GM18951 (cell line): ENCODE results near the gene ZNF789.
"Not testable (repeated sequence)": the region's sequence is repeated elsewhere in the genome, so short reads cannot be mapped to it uniquely, and the experiment has no call there.

Experiments
- POLR2A ChIP-seq: IDR thresholded peaks from 4 replicates; pipeline ENCODE4 v1.6.1; 2011; ENCODE audit warnings: mild to moderate bottlenecking; ENCODE audit not compliant: insufficient read length, insufficient read depth; ENCODE audit errors: extremely low read depth
- in situ Hi-C: fragments of 300-500 bp; cut with MboI; formaldehyde crosslinking; loops from one replicate; pipeline ENCODE4 v1.12.0; 2022; ENCODE audit warnings: low sequenced_read_pairs, mixed read lengths, inconsistent platforms; ENCODE audit not compliant: unreplicated experiment

ZNF789 gene

DNA sequence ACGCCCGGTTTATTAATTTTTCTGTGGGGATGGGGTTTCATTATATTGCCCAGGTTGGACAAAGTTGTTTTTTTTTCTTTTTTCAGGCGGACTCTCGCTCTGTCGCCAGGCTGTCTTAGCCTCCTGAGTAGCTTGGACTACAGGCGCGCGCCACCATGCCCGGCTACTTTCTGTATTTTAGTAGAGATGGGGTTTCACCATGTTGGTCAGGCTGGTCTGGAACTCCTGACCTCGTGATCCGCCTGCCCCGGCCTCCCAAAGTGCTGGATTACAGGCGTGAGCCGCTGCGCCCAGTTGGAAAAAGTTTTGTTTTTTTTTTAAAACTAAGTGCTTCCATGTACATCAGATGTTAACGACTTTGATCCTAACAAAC lies 27.9 kb downstream of the ZNF789 start:
- TF ChIP-seq POLR2A: no peak
- in situ Hi-C loops: no loop called here

DNA sequence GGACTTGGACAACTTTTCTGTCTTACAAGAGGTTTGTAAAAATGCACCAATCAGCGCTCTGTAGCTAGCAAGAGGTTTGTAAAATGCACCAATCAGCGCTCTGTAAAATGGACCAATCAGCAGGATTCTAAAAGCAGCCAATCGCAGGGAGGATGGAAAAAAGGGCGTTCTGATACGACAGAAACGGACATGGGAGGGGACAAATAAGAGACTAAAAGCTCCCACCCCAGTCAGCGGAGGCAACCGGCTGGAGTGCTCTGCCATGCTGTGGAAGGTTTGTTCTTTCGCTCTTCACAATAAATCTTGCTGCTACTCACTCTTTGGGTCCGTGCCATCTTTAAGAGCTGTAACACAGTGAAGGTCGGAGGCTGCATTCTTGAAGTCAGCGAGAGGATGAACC lies 28.5 kb downstream of the ZNF789 start:
- in situ Hi-C loops: not testable (repeated sequence)

GRCh38 chr7:99504281-99504602 lies 31.6 kb downstream of the ZNF789 start:
- in situ Hi-C loops: no loop called here
- peak; percentile 10 for TF ChIP-seq POLR2A

- in situ Hi-C loops: no loop called here
- TF ChIP-seq POLR2A: peak; percentile 69
These were observed 32.1 kb downstream of the ZNF789 start, which contains the start of gene ZKSCAN5 for GRCh38 chr7:99504603-99505323. ZKSCAN5 (plus strand) TSS chr7:99504662; CDS start chr7:99506045, 1,383 bp downstream.

GRCh38 chr7:99505324-99505662 lies 32.6 kb downstream of the ZNF789 start:
- in situ Hi-C loops: no loop called here

DNA sequence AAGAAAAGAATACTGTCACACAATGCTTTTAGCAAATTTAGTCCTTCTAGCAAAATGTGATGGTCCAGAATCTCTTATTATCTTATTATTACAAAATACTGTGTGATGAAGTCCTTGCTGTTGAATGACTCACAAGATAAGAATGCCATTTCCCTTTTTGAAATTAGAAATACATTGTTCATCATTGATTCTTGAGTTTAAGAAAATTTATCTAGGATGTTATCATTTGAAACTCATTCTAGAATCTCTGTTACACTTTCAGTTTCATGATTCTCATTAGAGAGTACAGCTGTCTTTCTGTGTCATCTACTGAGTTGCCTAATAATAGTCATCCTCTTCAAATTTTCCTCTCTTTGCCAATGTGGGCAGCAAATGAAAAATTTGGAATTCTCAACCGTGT lies 41.4 kb downstream of the ZNF789 start:
- in situ Hi-C loops: no loop called here
- TF ChIP-seq POLR2A: no peak

More at GRCh38 chr7:99505324-99505662, 32.6 kb downstream of the ZNF789 start:
- TF ChIP-seq POLR2A: no peak

DNA sequence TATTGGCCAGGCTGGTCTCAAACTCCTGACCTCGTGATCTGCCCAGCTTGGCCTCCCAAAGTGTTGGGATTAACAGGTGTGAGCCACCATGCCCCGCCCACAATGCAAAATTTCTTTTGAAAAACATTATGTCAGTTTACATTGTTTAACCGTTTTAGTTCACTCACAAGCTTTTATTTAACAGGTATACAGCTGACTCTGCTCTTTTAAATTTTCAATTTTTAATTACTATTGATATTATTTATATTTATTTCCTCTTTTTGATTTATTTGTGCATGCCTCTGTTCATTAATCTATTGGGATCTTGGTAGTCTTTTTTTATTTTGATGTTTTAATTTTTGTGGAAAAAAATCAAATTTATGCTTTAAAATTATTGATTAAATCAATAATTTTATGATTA lies 48.7 kb downstream of the ZNF789 start:
- no peak for TF ChIP-seq POLR2A
- in situ Hi-C loops: no loop called here

GRCh38 chr7:99525713-99526440 lies 53.2 kb downstream of the ZNF789 start:
- in situ Hi-C loops: no loop called here
- no peak for TF ChIP-seq POLR2A

DNA sequence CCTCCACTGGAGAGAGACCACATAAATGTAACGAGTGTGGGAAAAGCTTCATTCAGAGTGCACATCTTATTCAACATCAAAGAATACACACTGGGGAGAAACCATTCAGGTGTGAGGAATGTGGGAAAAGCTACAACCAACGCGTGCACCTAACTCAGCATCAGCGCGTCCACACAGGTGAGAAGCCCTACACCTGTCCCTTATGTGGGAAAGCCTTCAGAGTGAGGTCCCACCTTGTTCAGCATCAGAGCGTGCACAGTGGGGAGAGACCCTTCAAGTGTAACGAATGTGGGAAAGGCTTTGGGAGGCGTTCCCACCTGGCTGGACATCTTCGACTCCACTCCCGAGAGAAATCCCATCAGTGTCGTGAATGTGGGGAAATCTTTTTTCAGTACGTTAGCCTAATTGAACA lies 58.7 kb downstream of the ZNF789 start:
- TF ChIP-seq POLR2A: no peak
- in situ Hi-C loops: no loop called here

- in situ Hi-C loops: no loop called here
- no peak for TF ChIP-seq POLR2A
These were observed 63.0 kb downstream of the ZNF789 start for GRCh38 chr7:99535667-99536066.
